Stimulated activated CD4-positive, alpha-beta T cell treated with anti-CD3 and anti-CD28 coated beads, Interleukin-2, amount 100 ng/mL, for 48 hours (primary cell): ENCODE results near the gene SDC4.

ENCODE experiments used
- DNase-seq, 2 donors: peaks; one replicate each; pipeline ENCODE4 v3.0.0-alpha.2; 2020

The SDC4 gene

DNA sequence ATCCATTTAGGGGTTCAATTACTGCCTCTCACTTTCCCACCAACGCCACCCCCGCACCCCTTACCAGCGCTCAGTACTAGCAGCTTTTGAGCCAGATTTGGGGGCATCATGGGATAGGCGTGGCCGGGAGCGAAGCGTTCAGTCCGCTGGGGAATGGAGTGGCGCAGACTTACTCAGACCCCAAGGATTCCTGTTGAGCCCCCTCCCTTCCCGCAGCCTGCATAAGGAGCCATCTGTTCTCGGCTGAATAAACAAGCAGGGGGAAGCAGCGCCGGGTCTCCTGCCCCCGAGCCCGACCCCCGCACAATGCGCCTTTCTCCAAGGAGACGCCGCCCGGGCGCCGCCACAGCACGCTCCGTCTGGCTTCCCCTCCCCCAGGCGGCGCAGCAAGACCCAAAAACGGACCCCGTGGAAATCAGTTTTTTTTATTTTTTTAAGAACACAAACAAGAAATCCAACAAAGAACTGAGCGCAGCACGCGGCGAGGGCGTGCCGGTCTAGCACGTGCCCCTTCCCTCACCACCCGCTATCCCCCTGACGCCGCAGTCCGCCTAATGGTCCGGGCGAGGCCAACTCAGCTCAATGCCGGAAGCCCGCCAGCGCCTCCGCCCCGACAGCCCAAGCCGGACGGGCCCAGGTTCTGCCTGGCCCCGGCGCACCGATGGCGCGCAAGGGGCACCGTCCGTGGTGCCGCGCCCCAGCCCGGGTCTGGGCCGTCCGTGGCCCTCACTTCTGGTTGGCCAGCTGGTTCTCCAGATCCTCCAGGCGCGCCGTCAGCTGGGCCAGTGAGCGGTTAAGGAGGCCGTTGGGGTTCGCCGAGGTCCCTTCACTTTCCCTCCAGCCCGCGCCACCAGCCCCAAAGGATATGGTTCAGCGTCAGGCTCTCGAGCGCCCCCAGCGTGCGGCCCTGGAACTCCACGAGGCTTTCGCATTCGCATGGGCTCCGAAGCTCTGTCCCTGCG, 54.9 kb downstream of the SDC4 start:
- DNase-seq, result peak; percentile 89 to 91

DNA sequence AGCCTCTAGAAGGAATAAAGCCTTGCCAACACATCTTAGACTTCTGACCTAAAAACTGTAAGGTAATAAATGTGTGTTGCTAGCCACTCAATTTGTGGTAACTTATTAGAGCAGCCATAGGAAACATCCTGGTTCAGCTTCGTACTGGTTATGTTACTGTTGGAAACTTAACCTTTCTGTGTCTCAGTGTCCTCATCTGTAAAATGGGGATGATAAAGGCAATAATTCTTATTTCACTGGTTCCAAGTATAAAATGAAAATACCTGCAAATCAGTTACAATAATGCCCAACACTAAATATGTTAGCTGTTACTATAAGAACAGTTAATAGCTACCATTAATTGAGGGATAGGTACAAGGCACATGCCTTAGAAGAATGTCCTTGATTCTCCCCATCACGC, 55.9 kb downstream of the SDC4 start:
- DNase-seq, result no peak

DNA sequence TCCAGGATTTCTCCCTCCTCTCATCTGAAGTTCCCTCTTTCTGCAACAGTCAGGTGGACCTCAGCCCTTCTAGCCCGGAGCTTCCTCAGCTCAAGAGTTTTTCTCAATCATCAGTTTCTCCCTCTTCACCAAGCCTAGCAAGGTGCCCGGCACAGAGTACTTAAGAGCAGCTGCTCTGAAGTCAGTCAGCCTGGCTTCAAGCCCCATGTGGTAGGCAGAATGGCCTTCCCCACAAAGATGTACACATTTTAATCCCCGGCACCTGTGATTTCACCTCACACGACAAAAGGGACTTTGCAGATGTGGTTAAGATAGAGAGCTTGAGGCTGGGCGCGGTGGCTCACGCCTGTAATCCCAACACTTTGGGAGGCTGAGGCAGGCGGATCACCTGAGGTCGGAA, 56.7 kb downstream of the SDC4 start:
- DNase-seq, result no peak

DNA sequence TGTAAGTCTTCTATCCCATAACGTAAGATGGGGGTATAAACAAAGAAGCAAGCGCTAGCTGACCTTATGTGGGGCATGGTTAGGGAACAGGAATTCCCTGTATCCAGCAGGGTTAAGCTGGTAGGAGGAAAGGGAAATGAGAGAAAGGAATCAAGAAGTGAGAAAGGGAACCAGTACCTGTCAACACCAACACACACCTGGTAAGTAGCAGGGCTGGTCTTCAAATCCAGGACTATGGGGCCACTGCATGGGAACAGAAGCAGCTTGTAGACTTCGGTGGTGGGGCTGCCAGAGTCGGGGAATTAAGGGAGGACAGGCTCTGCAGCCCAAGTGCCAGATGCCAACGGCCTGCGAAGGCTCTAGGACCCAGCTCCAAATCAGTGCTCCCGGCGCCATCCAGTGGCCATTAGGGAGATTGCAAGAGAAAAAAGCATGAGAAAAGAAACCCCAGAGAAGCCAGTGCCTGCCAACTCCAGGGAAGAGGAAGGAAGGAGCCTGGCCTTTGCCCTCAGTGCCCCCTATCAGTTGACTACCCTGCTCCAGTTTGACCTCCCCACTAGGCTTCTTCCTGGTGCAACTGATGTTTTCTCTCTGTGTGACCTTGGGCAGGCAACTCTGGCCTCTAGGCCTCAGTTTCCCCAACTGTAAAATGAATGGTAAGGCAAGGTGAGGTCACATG, 57.4 kb downstream of the SDC4 start:
- DNase-seq, result peak; percentile 71 to 73

DNA sequence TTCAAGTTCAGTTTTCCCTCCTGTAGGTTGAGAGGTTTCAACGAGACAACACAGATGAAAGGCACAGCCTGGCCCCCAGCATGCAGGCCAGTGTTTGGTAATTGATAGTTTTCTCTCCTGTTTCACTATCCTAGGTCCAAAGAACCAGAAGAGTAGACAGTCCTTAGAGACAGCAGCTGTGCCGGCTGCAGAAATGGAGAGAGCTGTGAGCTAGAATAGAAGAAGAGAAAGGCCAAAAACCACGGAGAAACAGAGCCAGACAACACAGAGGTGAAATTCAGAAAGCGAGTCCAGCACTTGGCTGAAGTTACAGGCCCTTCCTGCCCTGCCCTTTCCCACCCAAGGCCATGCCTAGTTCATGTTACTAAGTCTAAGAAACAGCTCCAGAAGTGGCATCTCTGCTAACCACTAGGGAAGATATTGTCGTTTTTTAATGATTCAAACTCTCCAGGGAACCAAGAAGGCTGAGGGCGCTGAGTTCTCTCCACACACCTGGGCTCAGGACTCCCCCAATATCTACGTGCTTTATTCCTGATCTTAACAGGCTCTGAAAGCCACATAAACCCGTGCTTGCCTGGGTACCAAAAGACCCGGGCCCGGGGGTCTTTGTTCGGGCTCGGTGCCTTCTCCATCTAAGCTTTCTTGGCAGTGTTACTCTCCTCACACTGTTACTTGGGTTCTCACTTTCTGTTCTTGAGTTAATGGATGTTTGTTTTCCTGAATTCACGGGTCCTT, 58.1 kb downstream of the SDC4 start:
- no peak for DNase-seq

DNA sequence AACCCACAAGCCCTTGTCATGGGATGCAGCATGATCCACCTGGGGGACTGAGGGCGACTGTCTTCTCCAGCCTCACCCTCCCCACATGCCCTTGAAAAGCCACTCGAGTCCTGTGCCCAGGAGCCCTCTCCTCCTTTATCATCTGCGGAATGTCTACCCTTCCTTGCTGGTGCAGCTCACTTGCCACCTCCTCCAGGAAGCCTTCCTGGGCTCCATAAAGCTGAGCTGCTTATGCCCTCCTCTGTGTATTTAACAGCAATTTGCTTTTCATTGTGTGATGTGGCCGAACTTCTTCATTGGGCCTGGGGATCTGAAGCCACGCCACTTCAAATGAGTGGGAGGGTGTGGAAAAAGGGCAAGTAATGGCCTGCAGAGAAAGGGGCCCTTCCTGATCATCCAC, 59.4 kb downstream of the SDC4 start:
- DNase-seq, result no peak

DNA sequence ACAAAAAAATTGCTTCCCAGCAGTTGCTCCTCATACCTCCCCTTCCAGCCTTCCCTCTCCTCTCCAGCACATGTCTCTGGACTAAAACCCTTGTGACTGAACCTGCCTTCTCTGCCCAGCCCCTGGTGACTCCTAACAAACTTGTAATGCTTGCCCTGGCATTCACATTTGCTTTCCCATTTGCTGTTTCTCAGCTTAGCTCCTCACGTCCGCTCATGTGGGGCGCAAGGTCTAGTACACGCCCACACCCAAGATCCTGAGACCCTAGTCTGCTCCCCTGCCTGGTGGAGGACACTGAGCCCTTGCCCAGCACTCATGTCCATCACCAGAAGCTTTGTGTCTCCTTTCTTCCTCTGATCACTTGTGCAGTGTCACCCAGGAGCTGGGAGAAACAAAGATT, 59.8 kb downstream of the SDC4 start:
- DNase-seq, result no peak

DNA sequence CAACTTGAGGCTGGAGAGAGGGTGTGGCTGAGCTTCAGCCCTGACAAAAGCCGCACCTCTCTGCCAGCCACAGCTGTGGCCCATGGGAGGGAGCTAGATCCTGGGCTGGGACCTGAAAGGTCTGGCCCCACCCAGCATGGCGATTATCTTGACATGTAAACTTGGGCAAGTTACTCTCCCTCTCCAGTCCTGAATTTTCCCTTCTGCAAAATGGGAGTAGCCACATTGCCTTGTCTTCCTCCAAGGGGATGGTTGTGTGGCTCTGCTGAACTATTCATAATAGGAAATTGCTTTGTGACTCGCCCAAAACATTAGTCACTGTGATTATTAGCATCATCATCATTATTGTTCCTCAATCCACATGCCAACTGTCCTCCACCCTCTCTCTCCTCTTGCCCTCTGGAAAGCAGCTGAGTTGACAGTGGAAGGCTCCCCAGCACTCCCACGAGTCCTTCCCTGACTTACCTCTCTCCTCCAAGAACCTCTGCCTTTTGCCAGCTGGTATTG, 64.6 kb downstream of the SDC4 start:
- no peak for DNase-seq

DNA sequence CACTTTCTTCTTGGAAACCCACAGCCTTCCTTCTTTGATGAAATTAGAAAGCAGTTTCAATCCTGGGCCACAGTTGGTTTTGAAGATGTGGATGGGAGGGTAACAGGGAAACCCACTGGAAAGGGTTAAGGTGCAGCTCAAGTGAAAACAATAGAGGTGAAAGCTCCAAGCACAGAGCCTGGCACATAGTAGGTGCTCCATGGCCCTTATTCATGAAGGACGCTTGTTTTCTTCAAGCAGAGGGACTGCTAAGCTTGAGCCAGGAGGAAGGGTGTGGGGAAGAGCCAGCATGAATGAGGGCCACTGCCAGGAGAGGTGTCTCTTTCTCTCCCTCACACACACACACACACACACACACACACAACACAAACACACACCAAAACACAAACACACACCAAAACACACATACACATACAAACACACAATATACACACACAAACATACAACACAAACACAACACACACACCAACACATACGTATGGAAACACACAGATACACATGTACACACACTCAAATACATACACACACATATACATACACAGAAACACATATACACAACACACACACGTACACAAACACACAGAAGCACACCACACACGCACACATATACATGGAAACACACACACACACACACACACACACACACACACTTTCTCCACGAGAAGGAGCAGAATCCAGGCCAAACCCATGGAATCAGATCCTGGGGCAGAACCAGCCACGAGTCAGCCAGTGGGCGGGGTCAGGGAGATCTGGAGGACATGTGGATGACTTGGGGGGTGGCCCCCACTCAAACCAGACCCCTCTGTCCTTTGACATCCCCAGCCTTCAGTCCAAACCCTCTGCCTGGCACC, 65.3 kb downstream of the SDC4 start:
- DNase-seq, result no peak

DNA sequence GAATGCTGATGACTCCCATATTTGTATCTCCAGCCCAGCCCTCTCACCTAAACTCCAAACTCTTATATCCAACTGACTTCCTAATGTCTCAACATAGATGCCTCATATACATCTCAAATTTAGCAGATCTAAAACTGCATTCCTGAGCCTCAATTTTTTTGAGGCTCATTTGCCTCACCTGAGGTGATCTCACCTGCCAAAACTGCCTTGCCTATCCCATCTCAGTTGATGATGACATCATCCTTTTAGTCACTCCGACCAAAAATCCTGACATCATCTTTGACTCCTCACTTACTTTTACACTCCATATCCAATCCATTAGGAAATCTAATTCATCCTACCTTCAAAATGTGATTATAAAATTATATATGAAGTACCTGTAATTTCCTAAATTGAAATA, 68.2 kb downstream of the SDC4 start:
- DNase-seq, result no peak

DNA sequence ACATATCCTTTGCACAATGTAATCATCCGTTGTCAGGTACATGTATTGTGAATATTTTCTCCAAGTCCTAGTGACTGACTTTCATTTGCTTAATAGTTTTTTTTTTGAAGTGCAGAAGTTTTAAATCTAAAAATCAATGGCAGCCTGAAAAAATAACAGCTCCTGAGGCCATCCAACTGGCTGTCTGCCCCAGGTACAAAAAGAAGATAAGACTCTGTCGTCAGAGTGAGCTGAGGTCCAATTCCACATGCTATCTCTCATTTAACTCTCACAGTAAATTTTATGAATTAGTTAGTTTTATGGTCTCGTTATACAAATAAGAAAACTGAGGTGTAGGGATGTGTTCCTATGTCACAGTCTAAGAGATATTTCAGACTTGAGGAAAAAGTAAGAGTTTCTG, 72.9 kb downstream of the SDC4 start:
- no peak for DNase-seq
